8988T (cell line): Measurements from ENCODE around the gene MAP2K5.

ENCODE experiments used
- DNase-seq: peaks from one replicate; pipeline ENCODE4 v3.0.0; 2011

The MAP2K5 gene

GRCh38 chr15:67678993-67679392 lies 136.5 kb downstream of the MAP2K5 start:
- DNase-seq: no peak

GRCh38 chr15:67680641-67681040 lies 138.1 kb downstream of the MAP2K5 start:
- DNase-seq: no peak

GRCh38 chr15:67685008-67685599 lies 142.6 kb downstream of the MAP2K5 start:
- DNase-seq: no peak

- no peak for DNase-seq
These were observed 143.2 kb downstream of the MAP2K5 start for GRCh38 chr15:67685716-67686115.

DNA sequence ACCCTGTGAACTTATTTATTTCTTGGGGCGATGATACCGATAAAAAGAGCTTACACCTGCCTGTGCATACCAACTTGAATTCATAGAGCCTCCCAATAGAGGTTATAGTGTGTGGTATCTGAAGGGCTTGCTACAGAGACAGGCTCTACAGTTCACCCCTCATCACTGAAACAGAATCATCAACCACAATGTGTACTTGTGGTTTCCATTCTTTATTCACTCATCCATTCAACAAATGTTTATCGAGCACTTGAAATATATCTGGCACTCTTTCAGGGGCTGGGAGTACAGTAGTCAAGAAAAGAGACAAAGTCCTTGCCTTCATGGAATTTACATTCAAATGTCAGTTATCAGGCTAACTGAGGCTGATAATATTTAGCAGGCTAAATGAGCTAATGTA lies 148.4 kb downstream of the MAP2K5 start:
- no peak for DNase-seq

GRCh38 chr15:67691450-67691849 lies 148.9 kb downstream of the MAP2K5 start:
- DNase-seq: no peak

DNA sequence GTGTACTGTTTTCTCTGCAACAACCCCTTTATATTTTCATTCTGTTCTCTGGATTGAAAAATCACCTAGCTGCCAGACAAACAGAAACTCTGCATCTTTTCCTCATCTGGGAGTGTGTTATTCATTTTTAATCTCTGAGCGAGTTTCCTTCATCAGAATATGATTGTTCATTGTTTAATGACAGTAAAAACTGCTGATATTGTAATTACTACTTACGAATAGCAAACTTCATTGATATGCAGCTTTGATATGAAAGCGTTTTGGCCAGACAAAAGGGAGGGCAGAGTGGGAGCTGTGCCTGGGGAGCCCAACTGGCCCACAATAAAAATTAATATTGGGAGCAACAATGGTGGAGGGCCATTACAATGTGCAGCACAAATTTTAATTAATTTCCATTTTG lies 150.1 kb downstream of the MAP2K5 start:
- no peak for DNase-seq

GRCh38 chr15:67696087-67696486 lies 153.6 kb downstream of the MAP2K5 start:
- no peak for DNase-seq

- DNase-seq: no peak
These were observed 157.5 kb downstream of the MAP2K5 start for GRCh38 chr15:67700023-67700422.

DNA sequence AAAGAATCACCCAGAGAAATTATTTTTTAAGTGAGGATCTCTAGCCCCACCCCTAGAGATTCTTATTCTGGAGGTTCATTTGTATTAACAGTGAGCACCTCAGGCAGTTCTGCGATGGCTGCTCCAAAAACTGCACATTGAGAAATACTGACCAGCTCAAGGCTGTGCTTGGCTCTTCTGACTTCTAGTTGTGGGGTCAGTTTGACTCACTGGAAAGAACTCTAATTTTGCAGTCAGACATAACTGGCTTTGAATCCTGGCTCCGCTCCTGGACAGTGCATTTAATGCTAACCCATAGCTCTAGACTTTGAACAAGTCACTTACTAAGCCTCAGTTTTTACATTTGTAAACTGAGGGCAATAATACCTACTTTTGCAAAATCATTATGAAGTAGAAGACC lies 159.2 kb downstream of the MAP2K5 start:
- DNase-seq: no peak

DNA sequence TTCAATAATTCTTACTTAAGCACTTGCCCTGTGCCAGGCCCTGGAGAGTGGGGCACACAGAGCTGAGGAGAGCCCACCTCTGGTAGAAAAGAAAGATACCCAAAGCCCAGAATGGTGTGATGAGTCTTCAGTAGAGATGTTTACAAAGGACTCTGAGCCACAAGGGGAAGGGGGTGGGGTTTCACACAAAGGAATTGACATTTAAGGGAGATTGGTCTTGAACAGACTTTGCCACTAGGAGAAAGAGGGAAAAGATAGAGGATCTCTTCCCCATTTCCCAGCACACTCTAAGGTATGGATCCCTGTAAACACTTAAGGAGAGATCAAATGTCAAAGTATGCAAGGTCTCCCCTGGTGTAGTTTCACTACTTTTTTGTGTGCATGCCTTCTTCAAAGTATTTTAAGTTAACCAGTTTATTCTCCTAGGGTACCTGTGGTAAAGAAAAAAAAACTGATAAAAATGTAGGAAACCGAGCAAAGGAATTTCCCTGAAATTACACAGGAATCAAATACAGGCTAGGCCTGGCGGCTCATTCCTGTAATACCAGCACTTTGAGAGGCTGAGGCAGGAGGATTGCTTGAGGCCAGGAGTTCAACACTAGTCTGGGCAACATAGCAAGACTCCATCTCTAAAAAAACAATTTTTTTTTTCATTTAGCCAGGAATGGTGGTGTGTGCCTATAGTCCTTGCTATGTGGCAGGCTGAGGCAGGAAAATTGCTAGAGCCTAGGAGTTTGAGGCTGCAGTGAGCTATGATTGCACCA lies 165.2 kb downstream of the MAP2K5 start:
- no peak for DNase-seq

GRCh38 chr15:67708500-67708899 lies 166.0 kb downstream of the MAP2K5 start:
- no peak for DNase-seq

GRCh38 chr15:67715170-67715569 lies 172.7 kb downstream of the MAP2K5 start:
- no peak for DNase-seq

DNA sequence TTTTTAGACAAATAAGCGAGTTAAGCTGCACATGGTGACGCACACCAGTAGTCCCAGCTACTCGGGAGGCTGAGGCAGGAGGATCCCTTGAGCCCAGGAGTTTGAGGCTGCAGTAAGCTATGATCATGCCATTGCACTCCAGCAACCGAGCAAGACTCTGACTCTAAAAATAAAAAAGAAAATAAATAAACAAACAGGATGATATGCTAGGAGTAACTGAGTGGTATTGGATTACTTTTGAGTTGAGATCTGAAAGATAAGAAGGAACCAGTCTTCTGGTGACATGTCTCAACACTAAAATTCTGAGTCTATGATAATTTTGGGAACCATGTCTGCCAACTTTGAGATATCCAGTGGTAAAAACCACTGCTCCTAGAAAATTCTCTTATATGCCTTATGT lies 173.7 kb downstream of the MAP2K5 start:
- DNase-seq: no peak

- DNase-seq: no peak
These were observed 175.3 kb downstream of the MAP2K5 start for GRCh38 chr15:67717776-67718175.

- DNase-seq: no peak
These were observed 176.9 kb downstream of the MAP2K5 start for GRCh38 chr15:67719330-67719959.

- DNase-seq: no peak
These were observed 178.2 kb downstream of the MAP2K5 start for GRCh38 chr15:67720556-67721175.

GRCh38 chr15:67722030-67722817 lies 179.7 kb downstream of the MAP2K5 start:
- DNase-seq: no peak

DNA sequence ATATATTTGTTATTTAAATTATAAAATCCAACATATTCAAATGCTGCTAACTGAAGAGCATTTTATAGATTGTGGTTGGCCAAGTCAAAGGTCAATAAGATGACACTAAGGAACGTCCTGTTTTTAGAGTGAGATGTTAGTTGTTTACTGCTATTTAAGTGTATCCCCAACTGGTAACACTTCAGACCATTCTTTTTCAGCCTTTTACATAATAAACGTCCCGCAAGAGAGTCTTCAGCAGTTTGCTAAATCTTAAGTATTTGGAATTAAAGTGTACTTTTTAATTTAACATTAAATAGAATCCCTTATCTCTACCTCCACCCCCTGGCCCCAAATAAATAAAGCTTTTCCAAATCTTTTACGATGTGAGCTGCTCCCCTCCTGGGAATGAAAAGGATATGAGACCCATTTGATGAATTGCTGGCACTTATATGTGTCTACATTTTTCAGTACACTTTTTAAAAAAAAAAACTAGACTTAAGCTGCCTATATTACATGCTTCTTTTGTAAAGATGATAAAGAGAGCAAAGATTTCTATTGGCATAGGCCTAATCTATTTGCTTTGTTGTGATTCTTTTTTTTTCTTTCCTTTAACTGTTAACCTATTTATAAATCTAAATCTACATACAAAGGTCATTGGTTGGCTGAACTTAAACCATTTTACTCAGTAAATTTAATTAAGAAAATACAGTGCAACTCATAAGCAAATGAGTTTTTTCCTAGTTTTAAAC lies 181.0 kb downstream of the MAP2K5 start:
- no peak for DNase-seq

GRCh38 chr15:67724691-67725375 lies 182.3 kb downstream of the MAP2K5 start:
- DNase-seq: no peak

- DNase-seq: no peak
These were observed 187.6 kb downstream of the MAP2K5 start for GRCh38 chr15:67730135-67730534.
